ENCODE data around the gene FAM47E.

- TF ChIP-seq EZH2 (IDR thresholded peaks at IDR 0.05; ENCODE audit: low read length), result peak; percentile 69
- TF ChIP-seq CTCF (optimal IDR thresholded peaks at IDR 0.05 in 1 of 3, IDR thresholded peaks at IDR 0.05 in 1 of 3, conservative IDR thresholded peaks at IDR 0.05 in 1 of 3; ENCODE audit: extremely low read depth in 1 of 3, insufficient read depth in 2 of 3, low read length in 3 of 3), result peak in 2 of 3 experiments; percentile 48 to 53
These were observed at the start of gene FAM47E for GRCh38 chr4:76251441-76252270.

All from keratinocyte (primary cell).